GM13976 (cell line): ENCODE results near the gene TMEM131.

ENCODE experiments used
- DNase-seq: peaks from one replicate; pipeline ENCODE4 v3.0.0; 2012; ENCODE audit warnings: low spot score
- CTCF ChIP-seq: IDR thresholded peaks from 2 replicates; pipeline ENCODE4 v1.5.1; 2012; ENCODE audit warnings: borderline replicate concordance, mild to moderate bottlenecking; ENCODE audit not compliant: insufficient read depth; ENCODE audit errors: extremely low read depth, missing control alignments, control extremely low read depth
- in situ Hi-C: fragments of 300-500 bp; cut with MboI; formaldehyde crosslinking; loops from one replicate; pipeline ENCODE4 v1.12.0; 2022; ENCODE audit warnings: low sequenced_read_pairs, mixed read lengths, inconsistent platforms; ENCODE audit not compliant: unreplicated experiment

TMEM131 gene

DNA sequence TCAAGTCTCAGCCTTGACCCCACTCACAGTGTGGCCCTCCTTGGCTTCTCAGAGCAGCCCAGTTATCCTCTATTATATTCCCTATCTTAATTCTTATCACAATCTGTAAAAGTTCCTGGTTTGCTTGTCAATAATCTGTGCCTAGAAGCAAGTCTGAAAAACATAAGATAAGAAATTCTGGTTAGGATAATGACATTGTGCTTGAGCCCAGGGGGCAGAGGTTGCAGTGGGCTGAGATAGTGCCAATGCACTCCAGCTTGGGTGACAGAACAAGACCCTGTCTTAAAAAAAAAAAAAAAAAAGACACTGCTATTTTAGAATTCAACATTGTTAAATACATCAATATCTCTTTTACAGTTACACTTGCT lies 63.9 kb downstream of the TMEM131 start:
- no peak for TF ChIP-seq CTCF
- in situ Hi-C loops = no loop called here
- no peak for DNase-seq

GRCh38 chr2:97931118-97931857 lies 64.5 kb downstream of the TMEM131 start:
- DNase-seq = no peak
- in situ Hi-C loops = no loop called here
- TF ChIP-seq CTCF = no peak

- TF ChIP-seq CTCF = no peak
- in situ Hi-C loops = no loop called here
- no peak for DNase-seq
Observed at GRCh38 chr2:97928591-97928990, 67.2 kb downstream of the TMEM131 start.

DNA sequence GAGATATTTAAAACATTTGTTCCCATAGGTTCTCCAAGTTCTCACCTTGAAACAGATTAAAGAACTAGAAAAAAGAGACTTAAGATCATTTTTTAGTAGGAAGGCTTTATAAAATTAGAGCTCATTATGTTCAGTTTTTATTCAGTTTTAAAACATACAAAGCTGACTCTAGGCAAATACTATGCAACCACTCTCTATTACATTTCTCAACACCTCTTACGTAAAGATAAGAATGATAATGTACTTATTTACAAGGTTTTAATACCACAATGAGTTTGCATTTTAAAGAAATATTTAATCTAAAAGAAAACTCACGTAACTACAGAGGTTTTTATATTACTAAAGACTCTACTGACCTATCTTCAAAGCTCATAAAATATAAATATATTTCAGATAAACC lies 68.8 kb downstream of the TMEM131 start:
- no peak for TF ChIP-seq CTCF

DNA sequence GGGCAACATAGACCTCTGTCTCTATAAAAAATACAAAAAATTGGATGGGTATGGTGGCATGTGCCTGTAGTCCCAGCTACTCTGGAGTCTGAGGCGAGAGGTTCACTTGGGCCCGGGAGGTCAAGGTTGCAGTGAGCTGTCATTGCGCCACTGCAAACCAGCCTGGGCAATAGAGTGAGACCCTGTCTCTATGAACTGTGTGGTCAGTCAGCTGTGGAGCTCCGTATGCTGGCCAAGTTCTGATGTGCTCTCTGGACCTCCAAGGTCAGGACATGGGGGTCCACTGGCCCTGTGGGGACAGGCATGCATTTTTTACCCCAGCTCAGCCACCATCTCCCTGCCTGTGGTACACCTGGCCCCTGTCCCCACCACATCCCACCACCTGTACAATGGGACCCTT lies 71.6 kb downstream of the TMEM131 start:
- no peak for DNase-seq
- no peak for TF ChIP-seq CTCF
- in situ Hi-C loops = no loop called here

More for the DNA sequence above, 68.8 kb downstream of the TMEM131 start:
- in situ Hi-C loops = no loop called here
- no peak for DNase-seq

- in situ Hi-C loops = no loop called here
- TF ChIP-seq CTCF = no peak
- DNase-seq = no peak
Observed at GRCh38 chr2:97919858-97920257, 75.9 kb downstream of the TMEM131 start.
